ENCODE measurements around the gene ARR3. TPM values are rescaled to one million over a fixed set of nuclear protein-coding genes. Genes with fewer than 3 reads are reported as not detected.
A peak's percentile ranks its signal among the peaks of the same experiment; 100 is the strongest.
"Not testable (repeated sequence)": the region's sequence is repeated elsewhere in the genome, so short reads cannot be mapped to it uniquely, and the experiment has no call there.

The ARR3 gene
- total RNA-seq, 1 experiment from 2014 or later: not detected

DNA sequence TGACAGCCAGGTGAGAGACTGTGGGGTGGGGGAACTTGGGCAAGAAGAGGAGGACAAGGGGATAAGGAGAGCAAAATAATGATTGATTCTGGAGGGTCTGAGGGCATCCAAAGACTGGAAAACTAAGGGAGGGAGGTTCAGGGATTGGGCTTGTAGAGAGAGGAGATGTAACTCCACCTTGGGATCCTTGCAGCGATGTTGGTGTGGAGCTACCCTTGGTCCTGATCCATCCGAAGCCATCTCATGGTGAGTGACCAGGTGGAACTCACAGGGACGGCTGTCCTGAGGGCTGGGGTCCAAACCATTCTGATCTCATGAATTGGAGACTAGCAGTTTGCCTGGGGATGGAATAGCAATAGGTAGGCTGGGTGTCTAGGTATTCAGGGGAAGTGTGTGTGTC, 12.4 kb downstream of the ARR3 start:
- DNase-seq (ENCODE audit: low read depth): no peak

DNA sequence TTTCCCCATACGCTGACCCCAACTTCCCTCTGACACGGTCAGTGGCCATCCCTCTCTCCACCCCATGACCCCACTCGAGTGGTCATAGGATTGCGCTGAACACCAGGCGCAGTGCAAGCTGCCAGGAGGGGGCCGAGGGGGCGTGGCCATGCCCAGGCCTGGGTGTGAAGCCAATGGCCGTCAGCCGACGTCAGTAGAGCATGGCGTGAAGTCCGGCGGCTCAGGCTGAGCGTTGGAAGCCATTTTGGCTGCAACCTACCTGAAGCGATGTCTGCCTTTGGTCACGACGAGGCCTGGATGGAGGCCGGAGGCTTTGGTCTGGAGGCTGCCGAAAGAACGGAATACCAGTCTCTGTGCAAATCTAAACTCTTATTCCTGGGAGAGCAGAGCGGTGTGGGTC, 13.8 kb downstream of the ARR3 start, which contains the start of gene RAB41:
RAB41 (plus strand) TSS at position 222 of the 400 bp plus-strand sequence; CDS start at position 268, 46 bp downstream.
- DNase-seq (ENCODE audit: low read depth): no peak

DNA sequence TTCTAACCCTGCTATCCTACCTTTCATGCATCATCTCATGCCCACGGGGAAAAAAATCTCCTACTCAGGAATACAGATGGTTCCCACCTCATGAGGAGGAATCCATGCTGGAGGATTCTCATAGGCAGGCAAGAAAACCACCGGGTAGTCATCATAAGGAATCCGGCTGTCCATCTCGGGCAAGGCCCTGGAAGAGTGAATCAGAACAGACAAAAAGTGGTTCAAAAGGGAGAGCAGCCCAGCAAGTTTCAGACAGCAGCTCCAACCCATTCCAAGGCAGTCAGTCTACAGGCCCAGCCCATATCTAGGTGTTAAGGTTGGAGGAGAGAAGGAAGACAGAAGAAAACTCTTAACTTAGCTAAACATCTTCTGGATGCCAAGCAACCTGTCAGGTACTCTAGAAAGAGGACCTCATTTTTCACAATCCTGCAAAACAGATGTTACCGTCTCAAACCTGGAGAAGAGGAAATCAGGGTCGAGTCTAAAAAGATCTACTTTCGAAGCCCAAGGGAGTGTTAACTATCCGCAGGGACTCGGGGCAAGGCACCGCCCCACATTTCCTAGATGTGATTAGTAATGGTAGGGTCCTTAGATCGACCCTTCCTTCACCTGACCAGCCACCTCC, 21.1 kb downstream of the ARR3 start:
- DNase-seq (ENCODE audit: low read depth): peak; percentile 1

DNA sequence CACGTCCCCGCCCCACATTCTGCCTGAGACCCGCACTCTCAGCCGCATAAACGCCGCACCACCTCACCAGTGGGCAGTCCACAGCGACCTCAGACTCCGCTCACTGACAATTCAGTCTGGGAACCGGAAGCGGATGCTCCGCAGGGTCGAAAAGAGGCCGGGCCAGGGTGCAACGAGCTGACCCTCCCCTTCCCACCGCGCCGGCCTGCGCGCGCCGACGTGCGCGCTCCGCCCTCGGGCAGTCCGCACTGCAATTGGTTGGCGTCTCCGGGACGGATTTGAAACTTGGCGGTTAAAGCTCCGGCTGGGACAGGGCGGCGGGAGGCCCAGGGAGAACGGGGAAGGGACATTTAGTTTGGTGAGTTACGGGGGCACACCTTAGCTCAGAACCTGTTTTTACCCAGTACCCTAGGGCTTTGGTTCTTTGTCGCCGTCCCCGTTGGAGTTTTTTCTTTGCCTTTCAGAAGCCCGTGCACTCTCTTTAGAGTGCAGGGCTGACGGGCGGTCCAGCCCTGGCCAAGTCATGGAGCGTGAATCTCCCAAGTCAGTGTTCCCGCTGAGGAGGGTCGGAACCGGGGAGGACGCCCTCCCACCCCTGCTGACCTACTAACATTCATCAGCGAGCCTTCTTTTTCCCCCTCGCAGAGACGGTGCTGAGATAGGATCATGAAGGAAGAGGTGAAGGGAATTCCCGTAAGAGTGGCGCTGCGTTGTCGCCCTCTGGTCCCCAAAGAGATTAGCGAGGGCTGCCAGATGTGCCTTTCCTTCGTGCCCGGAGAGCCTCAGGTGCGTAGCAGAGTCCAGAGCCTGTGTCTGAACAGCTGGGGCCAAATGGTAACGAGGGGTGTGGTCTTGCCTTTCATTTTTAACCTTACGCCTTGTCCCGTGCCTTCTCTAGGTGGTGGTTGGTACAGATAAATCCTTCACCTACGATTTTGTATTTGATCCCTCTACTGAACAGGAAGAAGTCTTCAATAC, 21.9 kb downstream of the ARR3 start, which contains the start of the genes KIF4A and PDZD11:
KIF4A (plus strand) TSS at position 312 of the 978 bp plus-strand sequence; CDS start at position 667, 355 bp downstream.
PDZD11 (minus strand) TSS at position 135 of the 978 bp plus-strand sequence. CDS start 586 bp downstream, outside the sequence.
- peak; percentile 90 for DNase-seq (ENCODE audit: low read depth)

DNA sequence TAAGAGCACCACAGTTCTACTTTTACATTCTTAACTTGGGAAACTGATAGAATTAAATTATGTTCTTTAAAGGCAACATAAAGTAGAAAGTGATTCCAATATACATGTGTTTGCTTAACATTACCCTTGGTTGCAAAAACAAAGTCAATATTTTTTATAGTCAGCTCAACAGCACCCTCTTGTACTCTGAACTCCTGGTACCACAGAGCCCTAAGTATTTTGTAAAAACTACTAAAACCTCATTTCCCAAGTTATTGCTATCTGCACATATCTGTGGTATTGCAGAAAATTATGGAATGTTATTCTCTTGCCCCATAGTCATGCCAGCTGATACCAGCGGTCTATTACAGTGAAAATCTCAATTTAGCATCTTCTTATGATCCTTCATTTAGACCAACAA, 24.7 kb downstream of the ARR3 start:
- no peak for DNase-seq (ENCODE audit: low read depth)

DNA sequence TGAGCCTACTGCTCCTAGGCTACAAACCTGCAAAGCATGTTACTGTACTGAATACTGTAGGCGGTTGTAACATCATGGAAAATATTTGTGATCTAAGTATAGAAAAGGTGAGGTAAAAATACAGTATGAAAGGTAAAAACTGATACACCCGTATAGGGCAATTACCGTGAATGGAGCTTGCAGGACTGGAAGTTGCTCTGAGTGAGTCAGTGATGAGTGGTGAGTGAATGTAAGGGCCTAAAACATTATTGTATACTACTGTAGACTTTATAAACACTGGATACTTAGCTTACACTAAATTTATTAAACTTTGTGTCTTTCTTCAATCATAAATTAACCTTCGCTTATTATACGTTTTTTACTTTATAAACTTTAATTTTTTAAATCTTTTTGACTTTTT, 25.5 kb downstream of the ARR3 start:
- DNase-seq (ENCODE audit: low read depth): no peak

DNA sequence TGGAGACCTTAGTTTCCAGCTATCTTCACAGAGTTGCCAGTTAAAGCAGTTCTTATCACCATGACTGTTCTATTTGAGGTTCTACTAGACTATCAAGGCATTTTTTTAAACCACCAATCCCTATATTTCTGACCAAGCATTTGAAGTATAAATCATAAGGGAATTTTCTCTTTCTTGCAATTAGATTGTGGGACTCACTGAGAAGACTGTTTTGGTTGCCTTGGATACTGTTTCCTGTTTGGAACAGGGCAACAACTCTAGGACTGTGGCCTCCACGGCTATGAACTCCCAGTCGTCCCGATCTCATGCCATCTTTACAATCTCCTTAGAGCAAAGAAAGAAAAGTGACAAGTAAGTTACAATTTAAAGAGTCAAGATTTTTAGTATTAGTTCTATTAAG, 33.6 kb downstream of the ARR3 start:
- DNase-seq (ENCODE audit: low read depth): no peak

DNA sequence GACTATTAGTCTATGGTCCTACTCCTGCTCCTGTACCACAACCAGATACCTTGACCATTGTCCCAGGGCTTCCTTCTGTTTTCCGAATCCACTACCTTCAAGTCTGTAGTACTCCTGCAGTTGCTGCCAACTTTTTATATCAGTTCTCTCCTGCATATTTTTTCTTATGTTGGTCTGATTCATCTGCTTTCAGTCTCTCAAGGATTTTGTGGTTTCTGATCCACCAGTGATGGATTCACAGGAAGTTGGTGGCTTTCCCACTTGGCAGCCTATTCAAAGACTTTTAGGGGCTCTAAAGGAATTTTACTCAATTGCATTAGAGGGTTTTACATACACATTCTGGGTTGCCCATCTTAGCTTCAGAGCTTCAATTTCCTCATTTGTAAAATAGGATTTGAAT, 45.4 kb downstream of the ARR3 start:
- peak; percentile 12 for DNase-seq (ENCODE audit: low read depth)

DNA sequence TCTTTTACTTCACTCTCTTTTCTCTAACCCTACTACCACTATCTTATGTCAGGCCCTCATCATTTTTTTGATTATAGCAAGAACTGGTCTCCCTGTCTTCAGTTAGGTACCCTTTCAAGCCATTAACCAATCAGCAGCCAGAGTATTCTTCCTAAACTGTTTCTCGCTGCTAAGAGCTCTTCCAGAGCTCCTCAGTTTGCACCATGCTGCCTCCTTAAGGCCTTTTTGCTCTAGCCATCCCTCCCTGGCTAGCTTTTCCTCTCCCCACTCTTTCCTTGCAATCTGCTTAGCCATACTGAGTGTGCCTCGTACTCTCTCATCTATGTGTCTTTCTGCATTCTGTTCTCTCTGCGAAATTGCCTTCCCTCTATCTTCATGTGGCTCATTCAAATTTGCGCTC, 54.6 kb downstream of the ARR3 start:
- DNase-seq (ENCODE audit: low read depth): no peak

DNA sequence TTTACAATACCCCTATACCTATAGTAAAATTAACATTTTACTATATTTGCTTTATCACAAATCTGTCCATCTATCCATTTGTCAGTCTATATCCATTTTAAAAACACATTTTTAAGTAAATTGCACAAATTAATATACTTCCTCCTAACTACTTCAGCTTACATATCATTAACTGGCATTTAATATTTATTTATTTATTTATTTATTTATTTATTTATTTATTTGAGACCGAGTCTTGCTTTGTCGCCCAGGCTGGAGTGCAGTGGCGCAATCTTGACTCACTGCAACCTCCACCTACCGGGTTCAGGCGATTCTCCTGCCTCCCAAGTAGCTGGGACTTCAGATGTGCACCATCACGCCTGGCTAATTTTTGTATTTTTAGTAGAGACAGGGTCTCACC, 55.5 kb downstream of the ARR3 start:
- DNase-seq (ENCODE audit: low read depth): not testable (repeated sequence)

DNA sequence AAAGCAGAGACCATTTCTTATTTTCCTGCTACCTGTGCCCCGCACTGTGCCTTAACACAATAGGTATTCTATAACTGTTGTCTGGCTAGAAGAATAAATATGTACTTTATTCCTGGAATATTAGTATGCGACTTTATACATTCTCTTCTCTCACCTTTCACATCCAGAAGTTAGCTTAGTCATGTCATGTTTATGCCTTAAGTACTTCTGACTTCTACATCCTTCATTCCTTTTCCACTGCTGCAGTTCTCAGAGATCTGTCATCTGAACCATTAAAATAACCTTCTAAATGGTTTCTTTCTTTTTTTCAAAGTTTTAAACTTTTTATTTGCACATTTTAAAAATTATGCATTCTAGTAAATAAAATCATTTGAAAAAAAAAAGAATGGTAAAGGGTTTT, 56.2 kb downstream of the ARR3 start:
- no peak for DNase-seq (ENCODE audit: low read depth)

DNA sequence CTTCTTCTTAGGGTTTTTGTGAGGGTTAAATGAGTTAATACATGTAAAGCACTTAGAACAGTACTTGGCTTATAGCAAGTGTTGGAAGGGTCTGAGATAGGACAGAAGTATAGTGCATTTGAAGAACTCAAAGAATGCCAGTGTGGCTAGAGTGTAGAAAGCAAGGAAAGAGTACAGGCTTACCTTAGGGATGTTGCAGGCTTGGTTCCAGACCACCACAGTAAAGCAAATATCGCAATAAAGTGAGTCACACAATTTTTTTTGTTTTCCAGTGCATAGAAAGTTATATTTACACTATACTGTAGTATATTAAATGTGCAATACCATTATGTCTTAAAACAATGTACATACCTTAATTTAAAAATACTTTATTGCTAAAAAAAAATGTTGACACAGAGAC, 63.0 kb downstream of the ARR3 start:
- DNase-seq (ENCODE audit: low read depth): no peak

Other genes with a start within 250 kb of the ARR3 start
- not detected in 2 replicates for gene AWAT2, start 218.4 kb upstream of the ARR3 start, total RNA-seq (2014; rRNA removed; shearing (Covaris generic))
- not detected in 2 replicates for gene OTUD6A, start 205.9 kb upstream of the ARR3 start, total RNA-seq (2014; rRNA removed; shearing (Covaris generic))
- gene IGBP1, start 134.9 kb upstream of the ARR3 start, total RNA-seq (2014; rRNA removed; shearing (Covaris generic)): 39.5 and 47.1 TPM in 2 replicates
- gene DGAT2L6, start 90.9 kb upstream of the ARR3 start, total RNA-seq (2014; rRNA removed; shearing (Covaris generic)): 0.11 TPM in 1 of 2 replicates, not detected in the other
- not detected in 2 replicates for gene AWAT1, start 33.7 kb upstream of the ARR3 start, total RNA-seq (2014; rRNA removed; shearing (Covaris generic))
- not detected in 2 replicates for gene P2RY4, start 8.1 kb upstream of the ARR3 start, total RNA-seq (2014; rRNA removed; shearing (Covaris generic))
- gene RAB41, start 13.8 kb downstream of the ARR3 start, total RNA-seq (2014; rRNA removed; shearing (Covaris generic)): not detected in 2 replicates
- 45.1 and 50.5 TPM in 2 replicates for gene PDZD11, start 21.6 kb downstream of the ARR3 start, total RNA-seq (2014; rRNA removed; shearing (Covaris generic))
- gene KIF4A, start 21.8 kb downstream of the ARR3 start, total RNA-seq (2014; rRNA removed; shearing (Covaris generic)): 53.5 and 59.6 TPM in 2 replicates
- not detected in 2 replicates for gene GDPD2, start 155.0 kb downstream of the ARR3 start, total RNA-seq (2014; rRNA removed; shearing (Covaris generic))
- 5.9 and 10.1 TPM in 2 replicates for gene DLG3, start 176.5 kb downstream of the ARR3 start, total RNA-seq (2014; rRNA removed; shearing (Covaris generic))